SU-DHL-6 (cell line): Measurements from ENCODE around the gene SLC22A4.

Experiments
- H2AFZ ChIP-seq: fragments of 200-600 bp; sonication (generic); 2 replicates; pipeline ENCODE4 v1.6.1; 2014; ENCODE audit warnings: low read depth, mild to moderate bottlenecking, moderate library complexity, mixed read lengths, antibody characterized with exemption, low read length; ENCODE audit not compliant: severe bottlenecking
- H3F3A ChIP-seq: fragments of 200-600 bp; shearing (Covaris generic); 2 replicates; pipeline ENCODE4 v1.6.0; 2016; ENCODE audit warnings: antibody characterized with exemption, mild to moderate bottlenecking; ENCODE audit not compliant: insufficient read depth
- H3K27ac ChIP-seq: fragments of 200-600 bp; sonication (generic); 2 replicates; pipeline ENCODE4 v1.5.1; 2016; ENCODE audit warnings: low read depth, mild to moderate bottlenecking, low read length, moderate library complexity, mixed read lengths
- H3K27me3 ChIP-seq: fragments of 200-600 bp; sonication (generic), shearing (Covaris generic); 2 replicates; pipeline ENCODE4 v1.6.0; 2014; ENCODE audit warnings: mild to moderate bottlenecking, low read length
- H3K36me3 ChIP-seq: fragments of 200-600 bp; sonication (generic); 2 replicates; pipeline ENCODE4 v1.6.1; 2014; ENCODE audit warnings: mild to moderate bottlenecking, low read length, mixed read lengths
- H3K4me2 ChIP-seq: fragments of 300-600, 200-600 bp; shearing (Covaris generic), sonication (generic); 2 replicates; pipeline ENCODE4 v1.6.0; 2014; ENCODE audit warnings: low read length, low read depth, mild to moderate bottlenecking; ENCODE audit not compliant: poor library complexity, severe bottlenecking
- H3K4me3 ChIP-seq: fragments of 200-600 bp; sonication (generic); 2 replicates; pipeline ENCODE4 v1.5.1; 2014; ENCODE audit warnings: antibody characterized with exemption, low read length, mild to moderate bottlenecking, mixed read lengths; ENCODE audit not compliant: insufficient read depth, poor library complexity, severe bottlenecking
- H3K79me2 ChIP-seq: fragments of 200-600 bp; sonication (generic); 2 replicates; pipeline ENCODE4 v1.6.1; 2014; ENCODE audit warnings: mild to moderate bottlenecking, low read length, moderate library complexity; ENCODE audit not compliant: insufficient read depth
- H3K9ac ChIP-seq: fragments of 200-600 bp; sonication (generic); 2 replicates; pipeline ENCODE4 v1.7.0; 2014; ENCODE audit warnings: mild to moderate bottlenecking, low read length
- H3K9me2 ChIP-seq: fragments of 200-600 bp; sonication (generic); replicated peaks from 2 replicates; pipeline ENCODE4 v1.6.1; 2014; ENCODE audit warnings: low read length; ENCODE audit not compliant: insufficient read depth
- H3K9me3 ChIP-seq: fragments of 200-600 bp; sonication (generic); 2 replicates; pipeline ENCODE4 v1.6.1; 2014; ENCODE audit warnings: low read length, mixed read lengths; ENCODE audit not compliant: insufficient read depth
- H4K20me1 ChIP-seq: fragments of 200-600 bp; sonication (generic); 2 replicates; pipeline ENCODE4 v1.6.1; 2014; ENCODE audit warnings: low read depth, mild to moderate bottlenecking, antibody characterized with exemption, low read length, moderate library complexity, mixed read lengths
- EZH2phosphoT487 ChIP-seq: fragments of 200-600 bp; sonication (generic), shearing (Covaris generic); conservative IDR thresholded peaks from 2 replicates; pipeline ENCODE4 v1.6.1; 2018; ENCODE audit warnings: mild to moderate bottlenecking, antibody characterized with exemption, low read length, moderate library complexity, mixed read lengths
- TF ChIP-seq, protein P1 (sequence below): fragments of 200-600 bp; sonication (generic); IDR thresholded peaks from one replicate; pipeline ENCODE4 v1.5.1; 2017; ENCODE audit warnings: antibody characterized with exemption, mild to moderate bottlenecking, low read length, moderate library complexity; ENCODE audit not compliant: insufficient read depth, poor library complexity, severe bottlenecking

The SLC22A4 gene

DNA sequence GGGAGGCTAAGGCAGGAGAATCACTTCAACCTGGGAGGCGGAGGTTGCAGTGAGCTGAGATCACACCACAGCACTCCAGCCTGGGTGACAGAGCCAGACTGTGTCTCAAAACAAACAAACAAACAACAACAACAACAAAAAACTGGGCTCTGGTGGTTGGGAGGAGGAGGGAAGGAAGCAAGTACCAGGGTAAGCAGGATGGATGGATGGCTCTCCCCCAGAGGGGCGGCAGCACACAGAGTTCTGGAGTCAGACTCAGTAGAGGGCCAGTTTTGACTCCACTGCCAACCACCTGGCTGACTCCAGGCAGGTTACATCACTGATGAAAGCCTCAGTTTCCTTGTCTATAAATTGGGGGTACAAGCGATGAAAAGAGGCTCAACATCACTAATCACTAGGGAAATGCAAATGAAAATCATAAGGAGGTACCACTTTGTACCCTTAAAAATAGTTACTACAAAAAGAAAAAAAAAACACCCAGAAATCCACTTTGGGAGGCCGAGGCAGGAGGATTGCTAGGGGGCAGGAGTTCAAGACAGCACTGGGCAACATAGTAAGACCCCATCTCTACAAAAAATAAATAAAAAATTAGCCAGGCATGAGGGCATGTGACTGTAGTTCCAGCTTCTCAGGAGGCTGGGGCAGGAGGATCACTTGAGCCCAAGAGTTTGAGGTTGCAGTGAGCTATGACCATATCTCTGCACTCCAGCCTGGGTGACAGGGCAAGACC lies 3.2 kb downstream of the SLC22A4 start:
- Histone ChIP-seq H3K9me3 (no peaks in the 10 kb centered on the region), H3F3A (no peaks in the 10 kb centered on the region), H3K4me2 (no peak overlapping the region), H3K36me3 (no peaks in the 10 kb centered on the region), H3K4me3 (no peak overlapping the region), H3K9ac (no peak overlapping the region), H3K27ac (no peak overlapping the region), H4K20me1 (no peaks in the 10 kb centered on the region), H2AFZ (no peak overlapping the region), H3K79me2 (no peaks in the 10 kb centered on the region), H3K27me3 (no peaks in the 10 kb centered on the region), H3K9me2 (no peaks in the 10 kb centered on the region)
- TF ChIP-seq, protein P1, sequence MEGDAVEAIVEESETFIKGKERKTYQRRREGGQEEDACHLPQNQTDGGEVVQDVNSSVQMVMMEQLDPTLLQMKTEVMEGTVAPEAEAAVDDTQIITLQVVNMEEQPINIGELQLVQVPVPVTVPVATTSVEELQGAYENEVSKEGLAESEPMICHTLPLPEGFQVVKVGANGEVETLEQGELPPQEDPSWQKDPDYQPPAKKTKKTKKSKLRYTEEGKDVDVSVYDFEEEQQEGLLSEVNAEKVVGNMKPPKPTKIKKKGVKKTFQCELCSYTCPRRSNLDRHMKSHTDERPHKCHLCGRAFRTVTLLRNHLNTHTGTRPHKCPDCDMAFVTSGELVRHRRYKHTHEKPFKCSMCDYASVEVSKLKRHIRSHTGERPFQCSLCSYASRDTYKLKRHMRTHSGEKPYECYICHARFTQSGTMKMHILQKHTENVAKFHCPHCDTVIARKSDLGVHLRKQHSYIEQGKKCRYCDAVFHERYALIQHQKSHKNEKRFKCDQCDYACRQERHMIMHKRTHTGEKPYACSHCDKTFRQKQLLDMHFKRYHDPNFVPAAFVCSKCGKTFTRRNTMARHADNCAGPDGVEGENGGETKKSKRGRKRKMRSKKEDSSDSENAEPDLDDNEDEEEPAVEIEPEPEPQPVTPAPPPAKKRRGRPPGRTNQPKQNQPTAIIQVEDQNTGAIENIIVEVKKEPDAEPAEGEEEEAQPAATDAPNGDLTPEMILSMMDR = no peak
- no peak for TF ChIP-seq EZH2phosphoT487

DNA sequence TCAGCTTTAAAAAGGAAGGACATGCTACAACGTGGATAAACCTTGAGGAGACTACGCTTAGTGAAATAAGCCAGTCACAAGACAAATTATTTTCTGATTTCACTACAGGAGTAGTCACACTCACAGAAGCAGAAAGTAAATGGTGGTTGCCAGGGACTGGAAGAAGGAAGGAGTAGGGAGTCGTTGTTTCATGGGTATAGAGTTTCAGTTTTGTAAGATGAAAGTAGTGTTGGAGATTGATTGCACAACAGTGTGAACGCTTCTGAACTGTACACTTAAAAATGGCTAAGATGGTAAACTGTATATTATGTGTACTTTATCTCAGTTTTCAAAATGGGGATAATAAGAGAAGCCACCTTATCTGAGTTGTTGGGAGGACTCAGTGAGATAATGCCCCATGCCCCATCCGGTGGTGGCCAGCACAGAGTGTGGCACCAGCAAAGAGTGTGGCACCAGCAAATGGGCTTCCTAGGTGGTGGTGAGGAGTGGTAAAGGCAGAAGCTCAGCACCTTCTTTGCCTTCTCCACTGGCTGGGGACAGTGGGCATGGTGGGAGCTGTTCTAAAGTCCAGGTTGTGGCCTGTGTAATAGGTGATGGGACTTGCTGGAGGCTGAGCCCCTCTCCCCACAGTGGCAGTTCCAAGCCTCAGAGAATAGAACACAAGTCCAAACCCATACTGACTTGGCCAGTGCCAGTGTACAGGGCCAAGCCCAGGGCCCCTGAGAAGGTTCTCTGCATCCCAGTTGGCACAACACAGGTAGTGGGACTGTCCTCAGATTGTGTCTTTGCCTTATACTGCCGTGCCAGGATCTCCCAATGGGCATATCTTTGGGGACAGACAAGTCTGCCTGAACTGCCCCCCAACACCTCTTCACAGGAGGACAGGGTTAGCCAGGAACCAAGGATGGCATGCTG lies 4.4 kb downstream of the SLC22A4 start:
- Histone ChIP-seq H3K9me3 (no peaks in the 10 kb centered on the region), H3K4me3 (no peak overlapping the region), H4K20me1 (no peaks in the 10 kb centered on the region), H3K9ac (no peak overlapping the region), H3K27me3 (no peaks in the 10 kb centered on the region), H3K9me2 (no peaks in the 10 kb centered on the region), H3K27ac (no peak overlapping the region), H3K79me2 (no peaks in the 10 kb centered on the region), H3K36me3 (no peaks in the 10 kb centered on the region), H3K4me2 (no peak overlapping the region), H2AFZ (no peak overlapping the region), H3F3A (no peaks in the 10 kb centered on the region)
- TF ChIP-seq, protein P1 = no peak
- TF ChIP-seq EZH2phosphoT487 = no peak

DNA sequence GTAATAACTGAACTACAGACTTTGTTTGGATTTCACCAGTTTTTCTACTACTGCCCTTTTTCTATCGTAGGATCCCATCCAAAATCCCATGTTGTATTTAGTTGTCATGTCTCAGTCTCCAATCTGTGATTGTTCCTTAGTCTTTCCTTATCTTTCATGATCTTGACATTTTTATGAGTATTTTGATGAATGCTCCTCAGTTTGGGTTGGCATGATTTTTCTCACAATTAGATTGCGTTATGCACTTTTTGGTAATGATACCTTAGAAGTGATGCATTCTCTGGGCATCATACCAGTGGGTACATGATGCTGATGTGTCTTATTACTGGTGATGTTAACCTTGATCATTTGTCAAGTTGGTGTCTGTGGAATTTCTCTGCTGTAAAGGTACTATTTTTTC lies 5.7 kb downstream of the SLC22A4 start:
- Histone ChIP-seq H3K4me2 (no peak overlapping the region), H3K9ac (no peak overlapping the region), H3K9me3 (no peaks in the 10 kb centered on the region), H3K27me3 (no peaks in the 10 kb centered on the region), H3K27ac (no peak overlapping the region), H2AFZ (no peak overlapping the region), H3F3A (no peaks in the 10 kb centered on the region), H3K4me3 (no peak overlapping the region), H3K79me2 (no peaks in the 10 kb centered on the region), H3K36me3 (no peaks in the 10 kb centered on the region), H4K20me1 (no peaks in the 10 kb centered on the region), H3K9me2 (no peaks in the 10 kb centered on the region)
- no peak for TF ChIP-seq EZH2phosphoT487
- TF ChIP-seq, protein P1 = no peak
